Measurements from ENCODE around the gene SHB.
A peak's percentile ranks its signal among the peaks of the same experiment; 100 is the strongest.

The SHB gene

GRCh38 chr9:38044706-38045105 is 24.3 kb downstream of the SHB start:
- Histone ChIP-seq H2AK5ac (ENCODE audit: low read length) (no peak overlapping the region), H3K27ac (ENCODE audit: low read depth, low read length) (no peak overlapping the region), H3K9ac (ENCODE audit: low read length) (no peak overlapping the region), H3K4me2 (ENCODE audit: low read length) (no peak overlapping the region), H3K4ac (ENCODE audit: low read depth, low read length) (no peak overlapping the region), H4K8ac (ENCODE audit: low read depth, low read length) (no peak overlapping the region), H2BK15ac (replicated peaks; ENCODE audit: low read depth) (no peak overlapping the region), H2BK5ac (ENCODE audit: low read length) (no peak overlapping the region), H3K79me2 (ENCODE audit: control insufficient read depth, insufficient read depth, low read length) (peaks cover 87% of the 10 kb centered on the region), H3K4me1 (ENCODE audit: control insufficient read depth, low read depth, low read length) (peaks cover 15% of the 10 kb centered on the region), H3K18ac (ENCODE audit: low read length) (no peak overlapping the region), H2BK120ac (ENCODE audit: low read depth, low read length) (no peak overlapping the region), H3K23ac (ENCODE audit: low read length) (no peak overlapping the region), H3K79me1 (ENCODE audit: low read length) (peaks cover 37% of the 10 kb centered on the region), H3K4me3 (ENCODE audit: low read length) (no peak overlapping the region), H4K5ac (ENCODE audit: low read length) (no peak overlapping the region), H3K36me3 (ENCODE audit: control insufficient read depth, insufficient read depth, low read length) (no peaks in the 10 kb centered on the region), H3K27me3 (ENCODE audit: insufficient read depth, low read length, poor library complexity) (no peaks in the 10 kb centered on the region), H3K56ac (ENCODE audit: low read length) (no peak overlapping the region)
- WGBS (ENCODE audit: extremely low coverage, insufficient coverage, low lambda C conversion rate), result no CpG with 5 or more reads among the region's 2 CpGs
- DNase-seq, result no peak

- Histone ChIP-seq H3K18ac (ENCODE audit: low read length) (no peak overlapping the region), H2BK5ac (ENCODE audit: low read length) (no peak overlapping the region), H3K27me3 (ENCODE audit: insufficient read depth, low read length, poor library complexity) (no peaks in the 10 kb centered on the region), H3K4me3 (ENCODE audit: low read length) (no peak overlapping the region), H2BK15ac (replicated peaks; ENCODE audit: low read depth) (no peak overlapping the region), H3K4ac (ENCODE audit: low read depth, low read length) (no peak overlapping the region), H3K79me1 (ENCODE audit: low read length) (peaks cover 39% of the 10 kb centered on the region), H3K27ac (ENCODE audit: low read depth, low read length) (no peak overlapping the region), H4K8ac (ENCODE audit: low read depth, low read length) (no peak overlapping the region), H3K9ac (ENCODE audit: low read length) (no peak overlapping the region), H3K56ac (ENCODE audit: low read length) (no peak overlapping the region), H3K79me2 (ENCODE audit: control insufficient read depth, insufficient read depth, low read length) (peaks cover 91% of the 10 kb centered on the region), H3K36me3 (ENCODE audit: control insufficient read depth, insufficient read depth, low read length) (no peaks in the 10 kb centered on the region), H2AK5ac (ENCODE audit: low read length) (no peak overlapping the region), H3K4me1 (ENCODE audit: control insufficient read depth, low read depth, low read length) (peaks cover 15% of the 10 kb centered on the region), H3K4me2 (ENCODE audit: low read length) (no peak overlapping the region), H3K23ac (ENCODE audit: low read length) (peak overlapping the region; percentile 15), H2BK120ac (ENCODE audit: low read depth, low read length) (no peak overlapping the region), H4K5ac (ENCODE audit: low read length) (no peak overlapping the region)
- DNase-seq, result no peak
- WGBS (ENCODE audit: extremely low coverage, insufficient coverage, low lambda C conversion rate), result no CpG with 5 or more reads among the region's 9 CpGs
Observed at GRCh38 chr9:38043931-38044623, 24.9 kb downstream of the SHB start.

- H3K23ac ChIP-seq (ENCODE audit: low read length), result no peak overlapping the region
- peaks cover 42% of the 10 kb centered on the region for H3K79me1 ChIP-seq (ENCODE audit: low read length)
- no peaks in the 10 kb centered on the region for H3K27me3 ChIP-seq (ENCODE audit: insufficient read depth, low read length, poor library complexity)
- H4K5ac ChIP-seq (ENCODE audit: low read length), result no peak overlapping the region
- no peak overlapping the region for H3K9ac ChIP-seq (ENCODE audit: low read length)
- no peak overlapping the region for H3K27ac ChIP-seq (ENCODE audit: low read depth, low read length)
- H2AK5ac ChIP-seq (ENCODE audit: low read length), result no peak overlapping the region
- no peak overlapping the region for H3K4me3 ChIP-seq (ENCODE audit: low read length)
- H3K18ac ChIP-seq (ENCODE audit: low read length), result no peak overlapping the region
- no peak overlapping the region for H2BK120ac ChIP-seq (ENCODE audit: low read depth, low read length)
- no peaks in the 10 kb centered on the region for H3K36me3 ChIP-seq (ENCODE audit: control insufficient read depth, insufficient read depth, low read length)
- peak; percentile 52 for DNase-seq
- H3K4me2 ChIP-seq (ENCODE audit: low read length), result no peak overlapping the region
- H3K4ac ChIP-seq (ENCODE audit: low read depth, low read length), result no peak overlapping the region
- no peak overlapping the region for H4K8ac ChIP-seq (ENCODE audit: low read depth, low read length)
- no CpG with 5 or more reads among the region's 8 CpGs for WGBS (ENCODE audit: extremely low coverage, insufficient coverage, low lambda C conversion rate)
- peaks cover 95% of the 10 kb centered on the region for H3K79me2 ChIP-seq (ENCODE audit: control insufficient read depth, insufficient read depth, low read length)
- H3K56ac ChIP-seq (ENCODE audit: low read length), result no peak overlapping the region
- H3K4me1 ChIP-seq (ENCODE audit: control insufficient read depth, low read depth, low read length), result peaks cover 21% of the 10 kb centered on the region
- H2BK15ac ChIP-seq (replicated peaks; ENCODE audit: low read depth), result no peak overlapping the region
- no peak overlapping the region for H2BK5ac ChIP-seq (ENCODE audit: low read length)
Observed at GRCh38 chr9:38042626-38043357, 26.2 kb downstream of the SHB start.

GRCh38 chr9:38041564-38042243 is 27.3 kb downstream of the SHB start:
- Histone ChIP-seq H3K4me2 (ENCODE audit: low read length) (no peak overlapping the region), H3K23ac (ENCODE audit: low read length) (peak overlapping the region; percentile 1), H3K4ac (ENCODE audit: low read depth, low read length) (no peak overlapping the region), H3K79me1 (ENCODE audit: low read length) (peaks cover 46% of the 10 kb centered on the region), H3K27ac (ENCODE audit: low read depth, low read length) (no peak overlapping the region), H4K8ac (ENCODE audit: low read depth, low read length) (no peak overlapping the region), H3K27me3 (ENCODE audit: insufficient read depth, low read length, poor library complexity) (no peaks in the 10 kb centered on the region), H4K5ac (ENCODE audit: low read length) (no peak overlapping the region), H3K56ac (ENCODE audit: low read length) (peak overlapping the region; percentile 44), H3K36me3 (ENCODE audit: control insufficient read depth, insufficient read depth, low read length) (no peaks in the 10 kb centered on the region), H2AK5ac (ENCODE audit: low read length) (no peak overlapping the region), H2BK15ac (replicated peaks; ENCODE audit: low read depth) (no peak overlapping the region), H3K4me1 (ENCODE audit: control insufficient read depth, low read depth, low read length) (peaks cover 18% of the 10 kb centered on the region), H3K79me2 (ENCODE audit: control insufficient read depth, insufficient read depth, low read length) (peaks cover 96% of the 10 kb centered on the region), H2BK5ac (ENCODE audit: low read length) (no peak overlapping the region), H3K4me3 (ENCODE audit: low read length) (no peak overlapping the region), H2BK120ac (ENCODE audit: low read depth, low read length) (no peak overlapping the region), H3K18ac (ENCODE audit: low read length) (no peak overlapping the region), H3K9ac (ENCODE audit: low read length) (no peak overlapping the region)
- DNase-seq, result no peak
- no CpG with 5 or more reads among the region's 21 CpGs for WGBS (ENCODE audit: extremely low coverage, insufficient coverage, low lambda C conversion rate)

DNA sequence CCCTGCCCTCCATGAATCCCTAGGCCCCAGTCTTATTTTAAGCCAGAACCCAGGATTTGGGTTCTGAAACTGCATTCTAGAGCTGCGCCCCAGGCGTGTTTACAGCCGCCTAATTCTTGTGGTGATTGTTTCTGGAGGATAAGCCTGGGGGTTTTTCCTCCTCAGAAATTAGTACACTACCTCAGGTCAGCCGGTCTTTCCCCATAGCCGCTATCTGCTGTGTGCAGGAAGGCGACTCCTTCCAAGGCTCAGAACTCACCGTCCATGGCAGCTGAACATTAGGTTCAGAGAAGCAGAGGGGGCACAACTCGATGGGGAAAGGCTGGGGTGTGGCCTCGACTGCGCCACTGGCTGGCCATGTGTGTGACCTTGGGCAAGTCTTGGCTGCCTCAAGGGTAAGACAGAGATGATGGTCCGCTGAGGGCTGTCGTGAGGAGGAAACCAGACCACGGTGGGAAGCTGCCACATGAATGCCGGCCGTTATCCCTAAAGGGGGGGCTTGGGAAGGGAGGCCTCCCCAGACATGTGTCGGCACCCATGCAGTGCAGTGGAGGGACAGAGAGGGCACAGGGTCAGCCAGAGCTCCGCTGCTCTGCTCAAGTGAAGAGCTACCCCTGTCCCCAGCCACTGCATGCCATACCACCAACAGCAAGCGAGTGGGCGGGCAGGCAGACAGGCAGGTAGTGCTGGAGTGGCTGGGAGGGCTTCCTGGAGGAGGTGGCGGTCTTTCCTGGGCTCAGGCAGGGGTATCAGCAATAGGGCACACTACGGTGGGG is 28.9 kb downstream of the SHB start:
- Histone ChIP-seq H3K79me2 (ENCODE audit: control insufficient read depth, insufficient read depth, low read length) (peaks cover 96% of the 10 kb centered on the region), H4K8ac (ENCODE audit: low read depth, low read length) (no peak overlapping the region), H3K27ac (ENCODE audit: low read depth, low read length) (peak overlapping the region; percentile 83), H4K5ac (ENCODE audit: low read length) (no peak overlapping the region), H2BK15ac (replicated peaks; ENCODE audit: low read depth) (no peak overlapping the region), H3K4me1 (ENCODE audit: control insufficient read depth, low read depth, low read length) (peaks cover 15% of the 10 kb centered on the region), H2BK5ac (ENCODE audit: low read length) (no peak overlapping the region), H2BK120ac (ENCODE audit: low read depth, low read length) (no peak overlapping the region), H3K9ac (ENCODE audit: low read length) (no peak overlapping the region), H3K79me1 (ENCODE audit: low read length) (peaks cover 51% of the 10 kb centered on the region), H3K4ac (ENCODE audit: low read depth, low read length) (no peak overlapping the region), H3K4me3 (ENCODE audit: low read length) (no peak overlapping the region), H3K36me3 (ENCODE audit: control insufficient read depth, insufficient read depth, low read length) (no peaks in the 10 kb centered on the region), H3K56ac (ENCODE audit: low read length) (peak overlapping the region; percentile 51), H2AK5ac (ENCODE audit: low read length) (no peak overlapping the region), H3K23ac (ENCODE audit: low read length) (peak overlapping the region; percentile 30), H3K18ac (ENCODE audit: low read length) (peak overlapping the region; percentile 20), H3K27me3 (ENCODE audit: insufficient read depth, low read length, poor library complexity) (no peaks in the 10 kb centered on the region), H3K4me2 (ENCODE audit: low read length) (no peak overlapping the region)
- DNase-seq, result no peak
- no CpG with 5 or more reads among the region's 21 CpGs for WGBS (ENCODE audit: extremely low coverage, insufficient coverage, low lambda C conversion rate)

Data from mesendoderm (in vitro differentiated cells).